Measurements from ENCODE around the gene ESPNL.

Gene ESPNL

GRCh38 chr2:238080518-238080917 is 19.6 kb upstream of the ESPNL start:
- no peak for DNase-seq

DNA sequence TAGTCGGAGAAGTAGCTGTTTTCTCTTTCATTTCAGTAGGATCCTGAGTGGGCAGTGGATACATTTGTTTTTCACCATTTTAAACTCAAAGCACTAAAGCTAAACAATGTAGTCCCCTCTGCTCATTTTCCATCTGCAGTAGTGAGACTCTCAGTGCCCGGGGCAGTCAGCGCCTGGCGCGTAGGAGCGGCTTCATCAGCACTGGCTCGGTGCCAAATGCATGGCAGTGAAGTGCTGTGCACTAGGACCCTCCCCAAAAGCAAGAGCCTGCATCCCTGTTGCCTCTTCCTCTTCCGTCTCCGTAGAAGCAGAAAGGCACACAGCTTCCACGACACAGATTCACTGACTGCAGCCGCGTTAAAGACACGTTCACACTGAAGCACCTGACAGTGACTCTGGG is 19.0 kb upstream of the ESPNL start:
- DNase-seq: no peak

DNA sequence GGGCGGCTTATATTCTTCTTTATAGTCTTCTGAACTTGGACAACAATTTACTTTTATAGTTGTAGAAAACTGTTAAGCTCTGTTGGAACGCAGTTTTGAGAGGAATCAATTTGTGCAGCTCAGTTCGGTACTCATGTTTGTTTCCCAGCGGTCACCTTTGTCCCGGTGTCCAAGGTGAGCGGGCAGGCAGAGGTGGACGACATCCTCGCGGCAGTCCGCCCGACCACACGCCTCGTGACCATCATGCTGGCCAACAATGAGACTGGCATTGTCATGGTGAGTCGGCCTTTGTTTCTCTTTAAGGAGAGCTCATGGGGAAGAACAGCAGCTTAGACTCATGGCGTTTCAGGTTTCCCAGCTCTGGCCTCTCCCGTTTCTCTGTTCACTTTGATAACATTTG is 18.6 kb upstream of the ESPNL start:
- no peak for DNase-seq

DNA sequence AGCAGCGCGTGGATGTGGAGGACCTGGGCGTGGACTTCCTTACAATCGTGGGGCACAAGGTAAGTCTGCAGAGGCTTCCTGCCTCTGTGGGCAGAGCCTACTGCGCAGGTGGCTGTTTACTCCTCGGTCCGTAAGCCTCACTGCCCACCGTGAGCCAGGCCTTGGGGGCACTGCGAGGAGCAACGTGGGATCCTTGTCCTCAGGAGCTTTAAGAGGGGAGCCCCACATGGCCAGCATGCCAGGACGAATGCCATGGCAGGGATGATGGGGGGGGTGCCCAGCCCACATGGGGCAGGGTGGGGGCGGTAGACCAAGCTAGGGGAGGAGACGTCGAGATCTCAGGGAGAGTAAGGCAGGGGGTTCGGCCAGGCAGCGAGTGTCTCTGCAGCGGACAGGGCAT is 18.0 kb upstream of the ESPNL start:
- DNase-seq: no peak

- DNase-seq: no peak
These were observed 17.3 kb upstream of the ESPNL start for GRCh38 chr2:238082827-238083226.

- DNase-seq: no peak
These were observed 16.2 kb upstream of the ESPNL start for GRCh38 chr2:238083919-238084318.

- no peak for DNase-seq
These were observed 15.4 kb upstream of the ESPNL start for GRCh38 chr2:238084761-238085160.

DNA sequence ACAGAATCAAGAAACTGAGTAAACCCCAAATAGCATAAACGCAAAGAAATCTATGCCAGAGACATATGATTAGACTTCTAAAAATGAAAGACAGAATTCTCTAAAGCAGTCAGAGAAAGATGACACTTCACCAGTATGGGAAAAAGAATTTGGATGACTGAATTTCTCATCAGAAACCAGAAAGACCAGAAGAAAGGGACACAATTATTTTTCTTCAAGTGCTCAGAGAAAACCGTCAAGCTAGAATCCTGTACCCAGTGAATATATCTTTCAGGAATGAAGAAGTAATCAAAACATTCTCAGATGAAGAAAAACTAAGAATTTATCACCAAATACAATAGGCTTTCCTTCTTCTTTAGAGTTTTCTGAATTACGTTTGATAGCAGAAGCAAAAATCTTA is 14.2 kb upstream of the ESPNL start:
- DNase-seq: no peak

GRCh38 chr2:238087211-238087610 is 12.9 kb upstream of the ESPNL start:
- no peak for DNase-seq

- DNase-seq: no peak
These were observed 9.3 kb upstream of the ESPNL start for GRCh38 chr2:238090887-238091286.

DNA sequence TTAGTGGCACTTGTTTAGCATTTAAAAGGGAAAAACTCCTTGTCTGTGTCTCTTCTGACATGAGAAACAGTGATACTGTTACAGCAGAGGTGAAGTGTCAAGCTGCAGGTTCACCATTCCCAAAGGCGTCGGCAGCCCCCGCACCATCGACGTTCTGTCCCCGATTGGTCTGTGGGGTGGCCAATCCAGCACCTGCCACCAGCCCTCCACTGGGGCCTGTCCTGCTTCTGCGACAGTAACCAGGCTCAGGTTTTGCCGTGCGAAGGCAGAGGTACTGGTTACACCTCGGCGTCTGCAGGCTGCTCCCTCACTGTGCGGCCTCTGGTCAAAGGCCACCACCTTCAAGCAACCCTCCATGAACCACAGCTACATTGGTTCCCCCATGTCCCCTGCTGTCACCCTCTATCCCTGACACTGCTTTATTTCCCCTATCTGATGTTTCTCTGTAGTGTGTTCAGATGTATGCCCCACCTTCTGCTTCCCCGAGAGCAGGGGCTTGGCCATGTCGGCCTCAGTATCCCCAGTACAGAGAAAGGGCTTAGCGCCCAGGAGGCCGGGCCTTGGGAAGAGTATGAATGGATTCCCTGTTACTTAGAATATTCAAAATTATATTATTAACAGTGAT is 8.6 kb upstream of the ESPNL start:
- DNase-seq: no peak

GRCh38 chr2:238092486-238093035 is 7.6 kb upstream of the ESPNL start:
- no peak for DNase-seq

DNA sequence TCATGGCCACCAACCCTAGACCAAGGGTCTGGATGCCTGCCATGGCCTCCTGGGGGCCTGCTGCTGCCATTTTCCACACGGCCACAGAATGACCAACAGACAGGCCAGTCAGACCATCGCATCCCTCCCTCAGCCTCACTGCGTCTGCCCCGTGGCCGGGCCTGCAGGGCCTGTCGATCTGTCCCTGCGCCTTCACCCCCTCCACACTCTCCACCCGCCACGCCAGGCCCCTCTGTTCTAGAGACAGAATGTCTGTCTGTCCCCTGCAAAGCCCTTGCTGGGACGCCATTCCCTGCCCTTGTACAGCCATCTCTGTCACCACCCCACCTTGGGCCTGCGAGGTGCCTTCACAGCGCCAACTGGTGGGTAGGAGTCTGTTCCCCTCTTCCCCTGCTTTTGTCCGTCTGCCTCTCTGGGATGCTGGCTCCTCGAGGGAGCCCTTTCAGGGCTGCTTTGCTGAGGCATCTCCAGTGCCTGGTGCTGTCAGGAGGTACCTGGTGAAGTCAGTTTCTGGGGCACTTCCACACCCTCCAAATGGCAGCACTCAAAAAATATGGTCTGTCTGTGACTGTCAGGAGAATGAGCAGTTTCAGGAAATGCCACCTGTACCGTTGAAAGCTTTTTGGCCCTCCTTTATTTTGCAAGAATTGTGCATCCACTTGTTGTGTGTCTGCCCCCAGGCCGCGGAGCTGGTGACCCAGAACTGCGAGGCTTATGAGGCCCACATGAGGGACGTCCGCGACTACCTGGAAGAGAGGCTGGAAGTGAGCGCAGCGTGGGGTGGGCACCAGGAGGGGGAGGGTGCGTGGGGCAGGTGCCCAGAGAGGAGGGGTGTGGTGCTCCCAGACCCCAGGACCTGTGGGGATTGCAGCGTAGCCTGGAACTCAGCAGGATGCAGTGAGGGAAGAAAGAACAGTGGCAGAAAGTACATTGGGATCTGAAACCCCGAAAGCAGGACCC is 6.7 kb upstream of the ESPNL start:
- no peak for DNase-seq

DNA sequence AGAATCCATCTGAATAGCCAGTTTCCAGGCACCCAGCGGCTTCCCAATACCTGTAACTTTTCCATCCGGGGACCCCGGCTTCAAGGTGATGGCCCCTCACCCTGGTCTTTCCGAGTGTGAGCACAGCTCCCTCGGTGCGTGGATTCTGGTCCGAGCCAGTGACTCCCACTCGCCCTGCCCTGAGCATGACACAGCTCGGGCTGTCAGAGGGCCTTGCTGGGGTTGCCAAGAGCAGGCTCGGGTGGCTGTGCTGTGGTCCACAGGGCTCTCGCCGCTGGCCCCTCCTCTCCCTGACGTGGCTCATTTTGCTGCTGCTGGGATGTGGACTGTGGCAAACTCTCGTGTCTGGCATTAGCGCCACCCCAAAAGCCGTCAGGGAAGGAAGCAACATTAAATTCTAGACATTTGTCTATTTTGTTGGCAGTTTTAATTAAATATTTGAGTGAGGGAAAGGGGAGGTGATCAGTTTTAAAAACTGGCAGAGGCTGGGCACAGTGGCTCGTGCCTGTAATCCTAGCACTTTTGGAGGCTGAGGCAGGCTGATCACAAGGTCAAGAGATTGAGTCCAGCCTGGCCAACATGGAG is 5.6 kb upstream of the ESPNL start:
- DNase-seq: no peak

- DNase-seq: no peak
These were observed 5.0 kb upstream of the ESPNL start for GRCh38 chr2:238095143-238095542.

DNA sequence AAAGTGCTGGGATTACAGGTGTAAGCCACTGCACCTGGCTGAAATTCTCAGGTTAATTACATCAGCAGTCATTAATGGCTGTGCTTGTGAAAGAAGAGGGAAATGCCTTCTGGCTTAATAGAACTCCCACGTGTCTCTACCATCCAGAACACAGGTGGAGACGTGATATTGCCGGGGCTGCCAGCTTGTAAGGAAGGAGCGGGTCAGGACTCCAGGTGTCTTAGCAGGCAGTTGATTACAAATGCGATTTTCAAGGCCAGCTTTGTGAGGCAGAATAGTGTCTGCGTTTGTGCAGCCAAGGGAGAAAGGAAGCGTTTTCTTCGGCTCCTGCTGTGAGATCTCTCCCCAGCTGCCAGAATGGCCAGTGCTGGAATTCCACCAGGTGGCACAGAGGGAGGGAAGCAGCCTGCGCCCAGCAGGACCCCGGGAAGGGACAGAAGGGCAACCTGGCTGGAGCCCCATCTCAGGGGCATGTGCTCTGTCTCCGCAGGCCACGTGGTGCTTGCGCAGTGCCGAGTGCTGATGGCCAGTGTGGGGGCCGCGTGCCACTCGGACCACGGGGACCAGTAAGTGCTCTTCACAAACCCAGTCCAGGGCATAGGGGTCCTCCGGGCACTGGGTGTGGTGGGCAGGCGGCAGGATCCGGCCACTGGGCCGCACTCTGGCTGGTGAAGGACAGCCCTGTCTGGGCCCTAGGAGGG is 3.7 kb upstream of the ESPNL start:
- DNase-seq: no peak

DNA sequence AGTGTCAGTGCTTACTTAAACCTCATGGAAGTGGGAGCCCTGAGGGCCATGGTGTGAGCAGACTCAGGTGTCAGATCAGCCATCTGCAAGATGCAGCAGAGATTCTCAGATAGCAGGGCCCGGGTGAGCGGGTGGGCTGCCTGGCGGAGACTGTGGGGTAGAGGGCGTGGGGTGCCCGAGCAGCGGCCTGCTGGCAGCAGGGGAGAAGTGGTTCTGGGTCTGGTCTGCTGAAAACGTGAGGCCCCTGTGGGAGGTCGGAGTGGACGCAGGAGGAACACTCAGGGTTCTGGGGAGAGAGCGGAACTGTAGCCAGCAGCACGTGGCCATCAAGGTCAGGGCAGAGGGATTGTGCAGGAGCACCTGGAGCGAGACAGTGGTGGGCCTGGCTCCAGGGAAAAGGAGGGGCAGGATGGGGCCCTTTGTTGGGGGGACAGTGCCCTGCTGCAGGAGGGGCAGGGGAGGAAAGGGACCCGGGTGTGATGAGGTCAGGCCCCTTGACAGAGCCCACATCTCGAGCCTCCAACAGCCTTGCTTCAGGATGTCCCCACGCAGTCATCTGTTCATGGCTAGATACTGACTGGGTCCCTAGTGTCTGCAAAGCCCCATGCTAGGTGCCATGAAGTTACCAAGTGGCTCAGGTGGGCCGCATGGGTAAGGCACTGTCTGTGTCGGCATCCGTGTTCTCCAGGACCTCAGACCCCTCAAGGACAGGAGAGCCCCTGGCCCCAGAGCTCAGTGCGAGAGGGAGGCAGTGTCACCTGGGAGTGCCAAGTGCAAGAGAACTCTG is 2.7 kb upstream of the ESPNL start:
- no peak for DNase-seq

DNA sequence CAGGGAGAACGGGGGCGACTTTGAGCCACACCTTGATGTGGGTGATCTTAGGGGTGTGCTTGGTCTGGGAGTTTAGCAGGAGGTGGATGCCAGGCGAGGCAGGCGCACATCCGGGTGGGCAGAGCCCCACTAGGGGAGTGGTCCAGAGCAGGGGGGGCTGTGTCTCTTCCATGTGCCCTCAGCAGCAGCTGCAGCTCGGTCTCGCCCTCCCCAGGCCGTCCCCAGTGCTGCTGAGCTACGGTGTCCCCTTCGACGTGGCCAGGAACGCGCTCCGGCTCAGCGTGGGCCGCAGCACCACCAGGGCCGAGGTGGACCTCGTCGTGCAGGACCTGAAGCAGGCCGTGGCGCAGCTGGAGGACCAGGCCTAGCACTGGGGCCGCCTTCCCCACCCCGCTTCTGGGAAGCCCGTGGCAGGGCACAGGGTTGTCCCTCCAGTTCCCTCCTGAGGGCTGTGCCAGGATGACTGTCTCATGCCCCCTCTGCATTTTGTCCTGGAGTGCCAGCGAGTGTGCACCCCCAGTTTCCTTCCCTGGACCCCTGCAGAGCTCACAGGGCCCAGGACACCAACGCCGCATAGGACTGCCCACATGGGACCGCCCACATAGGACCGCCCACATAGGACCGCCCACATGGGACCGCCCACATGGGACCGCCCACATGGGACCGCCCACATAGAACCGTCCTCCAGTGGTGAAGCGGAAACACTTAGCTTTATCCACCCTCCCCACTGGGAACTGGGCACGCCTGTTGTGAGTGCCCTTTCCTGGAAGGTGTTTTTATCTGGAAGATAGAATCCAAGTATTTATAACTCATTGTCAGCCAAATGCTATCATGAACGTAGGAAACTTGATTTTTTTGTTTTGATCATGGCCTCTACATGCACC is 1.9 kb upstream of the ESPNL start:
- DNase-seq: no peak

- no peak for DNase-seq
These were observed 1.0 kb upstream of the ESPNL start for GRCh38 chr2:238098901-238099713.

DNA sequence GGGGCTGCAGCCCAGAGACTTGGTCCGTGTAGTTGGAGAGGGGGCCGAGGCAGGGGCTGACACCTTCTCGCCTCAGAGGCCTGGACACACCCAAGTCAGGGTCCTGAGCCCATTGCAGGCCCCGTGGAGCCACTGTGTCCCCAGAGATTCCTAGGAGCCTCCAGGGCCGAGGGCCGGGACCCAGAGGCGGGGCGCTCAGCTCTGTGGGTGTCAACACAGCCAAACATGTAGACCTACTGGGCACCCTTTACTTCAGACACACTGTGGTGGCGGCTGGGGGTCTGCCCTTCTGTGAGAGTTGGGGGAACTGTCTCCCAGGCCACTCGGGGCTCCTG is 459 bp upstream of the ESPNL start:
- DNase-seq: no peak

Data from GOT3 (cell line).